Hepatic stellate cell (primary cell): Measurements from ENCODE around the gene TFAP2A.

Experiments used
- DNase-seq: peaks from one replicate; pipeline ENCODE4 v3.0.0; 2011; ENCODE audit warnings: low spot score

The TFAP2A gene

GRCh38 chr6:10414756-10415616, at the start of gene TFAP2A:
TSS of gene TFAP2A (minus strand) at chr6:10415074. CDS start at chr6:10414991, 83 bp downstream.
- no peak for DNase-seq

DNA sequence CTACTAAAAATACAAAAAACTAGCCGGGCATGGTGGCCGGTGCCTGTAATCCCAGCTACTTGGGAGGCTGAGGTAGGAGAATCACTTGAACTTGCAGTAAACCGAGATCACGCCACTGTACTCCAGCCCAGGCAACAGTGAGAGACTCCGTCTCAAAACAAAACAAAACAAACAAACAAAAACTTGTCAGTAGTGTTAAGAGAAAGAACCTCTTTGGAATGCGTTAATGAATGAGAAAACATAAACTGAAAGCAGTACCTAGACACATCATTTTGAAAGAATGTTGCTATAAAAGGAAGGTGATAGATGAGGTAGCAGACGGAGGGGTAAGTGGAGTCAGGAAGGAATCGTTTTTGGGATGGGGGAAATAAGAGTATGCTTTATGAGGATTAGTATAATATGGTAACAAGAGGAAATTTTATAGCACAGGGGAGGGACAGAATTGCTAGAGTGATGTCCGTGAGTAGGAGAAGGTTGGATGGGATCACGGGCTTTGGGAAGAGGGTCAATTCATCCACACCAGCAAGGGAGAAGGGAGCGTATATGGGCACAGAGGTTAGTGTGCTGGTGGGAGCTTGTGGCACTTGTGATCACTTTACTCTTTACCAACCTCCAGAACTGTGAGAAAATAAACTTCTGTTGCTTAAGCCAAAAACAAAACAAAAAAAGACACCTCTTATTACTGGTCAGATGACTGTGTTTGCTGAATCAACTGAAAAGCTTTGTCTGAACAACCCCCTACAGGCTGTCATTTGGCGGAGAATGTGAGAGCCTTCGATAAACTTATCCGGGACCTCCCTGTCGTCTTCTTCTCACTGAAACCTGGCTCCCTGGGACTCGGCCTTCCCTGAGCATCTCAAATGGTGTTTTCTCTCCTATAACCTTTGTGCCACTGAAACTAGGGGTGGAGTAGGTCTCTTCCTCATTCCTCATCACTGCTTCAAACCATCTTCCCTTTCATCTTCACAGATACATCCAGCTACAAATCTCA, 48.9 kb upstream of the TFAP2A start:
- no peak for DNase-seq

- DNase-seq = no peak
These were observed 48.2 kb upstream of the TFAP2A start for GRCh38 chr6:10463040-10463439.

DNA sequence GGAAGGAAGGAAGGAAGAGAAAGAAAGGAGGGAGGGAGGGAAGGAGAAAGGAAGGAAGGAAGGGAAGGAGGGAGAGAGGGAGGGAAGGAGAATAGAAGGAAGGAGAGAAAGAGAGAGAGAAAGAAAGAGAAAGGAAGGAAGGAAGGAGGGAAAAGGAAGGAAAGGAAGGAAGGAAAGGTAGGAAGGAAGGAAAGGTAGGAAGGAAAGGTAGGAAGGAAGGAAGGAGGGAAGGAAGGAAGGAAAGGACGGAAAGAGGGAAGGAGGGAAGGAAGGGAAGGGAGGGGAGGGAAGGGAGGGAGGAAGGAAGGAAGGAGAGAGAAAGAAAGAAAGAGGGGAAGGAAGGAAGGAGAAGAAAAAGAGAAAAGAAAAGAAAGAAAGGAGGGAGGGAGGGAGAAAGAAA, 47.0 kb upstream of the TFAP2A start:
- DNase-seq = no peak

GRCh38 chr6:10460096-10460495, 45.2 kb upstream of the TFAP2A start:
- DNase-seq = no peak

DNA sequence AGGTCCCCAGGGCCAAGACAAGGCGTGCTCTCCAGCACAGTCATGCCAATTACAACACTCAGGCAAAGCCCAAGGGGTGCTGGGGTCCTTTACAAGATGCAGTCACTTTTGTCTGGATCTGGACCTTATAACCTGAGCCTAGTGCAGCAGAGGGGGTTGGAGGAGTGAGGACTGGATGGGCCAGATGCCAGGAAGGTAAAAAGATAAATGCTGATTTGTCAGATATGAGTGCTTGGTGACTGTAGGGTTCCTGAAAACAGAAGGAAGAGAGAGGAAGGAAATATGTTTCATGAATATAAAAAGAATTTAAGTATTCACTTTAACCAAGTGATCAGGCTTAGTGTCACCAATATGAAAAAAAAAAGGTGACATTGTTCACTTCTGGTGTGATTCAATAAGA, 43.4 kb upstream of the TFAP2A start:
- DNase-seq = no peak

DNA sequence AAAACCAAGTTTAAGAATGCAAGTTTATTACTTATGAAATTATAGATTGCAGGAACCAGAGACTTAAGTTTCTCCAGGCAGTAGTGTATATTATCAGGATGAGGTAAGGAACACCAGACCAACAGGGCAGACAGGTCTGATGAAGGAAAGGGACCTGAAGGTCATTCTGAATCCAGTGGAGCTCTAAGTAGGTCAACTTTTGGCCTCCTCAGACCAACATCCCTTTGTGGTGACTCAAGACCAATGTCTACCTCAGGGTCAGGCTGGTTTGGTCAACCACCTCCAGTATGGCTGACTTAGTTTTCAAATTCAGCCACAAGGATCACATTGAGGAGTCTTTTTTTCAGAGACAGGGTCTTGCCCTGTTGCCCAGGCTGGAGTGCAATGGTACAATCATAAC, 38.7 kb upstream of the TFAP2A start:
- DNase-seq = no peak

DNA sequence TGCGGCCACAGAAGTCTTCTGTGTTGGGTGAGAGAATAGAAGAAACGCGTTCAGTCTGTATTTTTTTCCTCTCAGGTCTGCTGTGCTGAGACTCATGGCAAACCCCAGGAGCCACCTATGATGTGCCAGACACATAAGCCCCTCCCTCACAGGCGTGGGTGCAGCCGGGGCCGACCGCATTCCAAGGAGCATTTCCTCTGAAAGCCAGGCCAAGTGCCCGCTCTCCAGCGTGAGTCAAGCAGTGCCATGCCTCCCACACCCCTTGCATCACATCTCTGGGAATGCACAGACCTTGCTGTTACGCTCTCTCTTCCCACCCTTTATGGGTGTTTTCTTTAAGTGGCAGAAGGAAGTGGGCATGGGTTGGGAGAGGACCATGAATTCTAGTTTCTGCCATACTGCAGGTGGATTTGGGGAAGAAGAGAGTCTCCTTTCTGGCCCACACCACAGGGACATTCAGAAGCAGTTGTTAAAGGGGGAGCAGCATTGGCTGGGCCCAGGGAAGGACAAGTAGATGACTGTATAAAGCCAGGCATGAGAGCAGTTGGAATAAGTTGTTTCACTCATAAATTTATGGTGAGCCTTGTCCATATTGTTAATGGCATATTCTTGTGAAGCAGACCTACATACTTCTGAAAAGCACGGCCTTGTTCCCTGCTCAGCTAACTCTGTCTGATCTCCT, 37.1 kb upstream of the TFAP2A start:
- DNase-seq = peak; percentile 57

DNA sequence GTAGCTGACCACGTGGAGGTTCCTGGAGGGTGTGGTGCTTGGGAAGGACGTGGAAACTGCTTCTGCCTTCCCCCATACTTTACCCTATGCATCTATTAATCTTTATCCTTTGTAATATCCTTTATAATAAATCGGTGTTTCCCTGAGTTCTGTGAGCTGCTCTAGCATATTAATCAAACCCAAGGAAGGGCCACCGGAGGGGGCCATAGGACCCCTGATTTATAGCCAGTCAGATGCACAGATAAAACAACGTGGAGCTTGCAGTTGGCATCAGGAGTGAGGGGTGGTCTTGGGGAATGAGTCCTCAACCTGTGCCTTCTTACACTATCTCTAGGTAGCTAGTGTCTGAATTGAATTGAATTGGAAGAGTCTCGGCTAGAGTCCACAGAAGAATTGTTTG, 36.5 kb upstream of the TFAP2A start:
- no peak for DNase-seq

- DNase-seq = no peak
These were observed 34.9 kb upstream of the TFAP2A start for GRCh38 chr6:10449751-10450150.

DNA sequence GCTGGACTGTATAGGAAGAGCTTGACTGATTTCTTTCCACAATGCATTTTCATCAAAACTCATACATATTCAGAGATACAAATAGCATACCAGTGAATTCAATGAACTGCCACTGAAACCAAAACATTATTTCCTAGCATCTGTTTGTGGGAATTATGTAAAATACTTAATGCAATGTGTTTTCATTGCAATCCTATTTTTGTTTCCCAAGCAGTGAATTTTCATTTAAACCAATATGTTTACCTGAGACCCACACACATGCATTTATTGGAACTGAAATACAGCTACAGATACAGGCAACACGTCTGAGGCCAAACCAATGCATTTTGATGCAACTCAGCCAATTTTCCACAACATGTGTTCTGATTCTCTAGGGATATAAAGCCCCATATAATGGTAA, 33.2 kb upstream of the TFAP2A start:
- no peak for DNase-seq

- DNase-seq = no peak
These were observed 31.7 kb upstream of the TFAP2A start for GRCh38 chr6:10446548-10446947.

DNA sequence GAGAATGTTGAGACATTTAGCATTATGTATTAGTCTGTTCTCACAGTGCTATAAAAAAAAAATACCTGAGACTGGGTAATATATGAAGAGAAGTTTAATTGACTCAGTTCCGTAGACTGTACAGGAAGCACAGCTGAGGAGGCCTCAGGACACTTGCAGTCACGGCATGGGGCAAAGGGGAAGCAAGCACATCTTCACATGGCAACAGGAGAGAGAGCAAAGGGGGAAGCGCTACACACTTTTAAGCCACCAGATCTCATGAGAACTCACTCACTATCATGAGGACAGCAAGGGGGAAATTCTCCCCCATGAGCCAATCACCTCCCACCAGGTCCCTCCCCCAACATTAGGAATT, 26.8 kb upstream of the TFAP2A start:
- no peak for DNase-seq

DNA sequence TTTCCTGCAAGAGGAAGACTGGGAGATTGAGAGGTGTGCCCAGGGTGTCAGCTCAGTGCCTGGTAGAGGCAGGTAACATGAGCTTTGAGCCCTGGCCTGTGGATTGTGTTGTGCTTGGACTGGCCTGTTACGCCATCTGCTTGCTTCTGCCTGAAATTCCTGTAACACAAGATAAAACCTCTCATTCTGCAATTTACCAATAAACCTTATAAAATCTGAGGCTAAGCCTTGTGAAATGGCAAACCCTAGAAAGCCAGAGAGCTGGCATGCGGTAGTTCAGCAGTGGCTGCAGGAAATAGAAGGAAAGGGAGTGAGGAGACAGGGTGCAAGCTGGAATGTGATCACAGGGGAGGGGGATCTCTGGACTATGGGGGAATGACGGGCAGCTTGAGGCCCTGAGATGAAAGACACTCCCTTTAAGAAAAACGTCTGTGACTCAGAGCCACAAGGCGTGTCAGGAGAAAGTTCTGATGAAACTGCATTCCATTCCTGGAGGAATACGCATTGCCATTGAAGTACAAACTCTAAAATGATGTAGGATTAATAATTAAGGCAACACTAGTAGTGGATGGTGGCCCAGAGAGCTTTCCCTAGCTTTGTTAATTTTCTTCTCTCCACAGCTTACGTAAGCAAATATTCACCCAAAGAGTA, 26.3 kb upstream of the TFAP2A start:
- DNase-seq = peak; percentile 80

GRCh38 chr6:10437891-10438290, 23.0 kb upstream of the TFAP2A start:
- no peak for DNase-seq

- no peak for DNase-seq
These were observed 19.4 kb upstream of the TFAP2A start for GRCh38 chr6:10434235-10434634.

DNA sequence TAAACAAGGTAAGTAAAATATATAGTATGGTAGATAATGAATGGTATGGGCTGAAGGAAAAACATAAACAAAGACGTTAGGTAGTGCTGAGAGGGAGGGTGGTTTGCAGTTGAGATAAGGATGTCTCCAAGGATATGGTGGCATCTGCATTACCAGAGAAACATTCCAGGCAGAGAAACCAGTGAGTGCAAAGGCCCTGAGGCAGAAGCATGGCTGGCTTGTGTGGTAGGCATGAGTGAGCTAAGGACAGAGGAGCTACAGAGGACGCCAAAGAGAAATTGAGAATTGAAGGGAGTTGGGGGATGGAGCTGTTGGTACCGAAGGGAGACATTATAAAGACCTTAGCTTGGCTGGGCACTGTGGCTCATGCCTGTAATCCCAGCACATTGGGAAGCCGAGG, 18.4 kb upstream of the TFAP2A start:
- no peak for DNase-seq

- no peak for DNase-seq
These were observed 16.7 kb upstream of the TFAP2A start for GRCh38 chr6:10431423-10432164.

DNA sequence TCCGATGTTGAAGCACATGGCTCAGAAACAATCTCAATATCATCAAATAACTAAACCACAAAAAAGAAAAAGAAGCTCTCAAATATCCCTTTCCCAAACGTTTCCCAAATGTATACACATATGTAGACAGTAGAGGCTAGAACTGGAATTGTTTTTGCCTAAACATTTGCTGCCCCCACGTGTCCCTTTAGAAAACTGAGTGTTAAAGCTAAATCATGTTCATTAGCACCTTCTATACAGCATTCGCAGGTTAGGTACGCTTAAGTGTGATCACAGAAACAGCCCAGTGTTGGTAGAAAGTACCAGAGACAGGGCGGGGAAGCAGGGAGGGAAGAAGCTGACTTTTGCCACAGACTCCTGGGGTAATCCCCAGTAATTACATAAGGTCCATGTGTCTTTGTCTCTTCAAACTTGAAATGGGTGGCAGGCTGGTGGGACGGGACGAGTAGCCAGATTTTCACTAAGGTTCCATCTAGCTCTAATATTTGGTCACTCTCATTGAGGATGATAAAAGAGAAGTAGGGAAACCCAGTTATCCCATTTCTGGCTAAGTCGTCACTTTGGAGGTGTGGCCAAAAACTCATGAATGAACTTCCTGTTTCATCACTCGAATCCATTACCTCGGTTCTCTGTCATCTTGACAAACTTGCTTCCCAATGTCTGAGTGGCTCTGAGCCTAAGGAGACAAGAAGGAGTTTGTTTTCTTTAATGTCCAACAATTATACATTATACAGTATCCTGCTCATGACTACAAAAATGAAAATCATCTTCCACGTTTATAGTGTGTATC, 15.0 kb upstream of the TFAP2A start:
- DNase-seq = peak; percentile 47

DNA sequence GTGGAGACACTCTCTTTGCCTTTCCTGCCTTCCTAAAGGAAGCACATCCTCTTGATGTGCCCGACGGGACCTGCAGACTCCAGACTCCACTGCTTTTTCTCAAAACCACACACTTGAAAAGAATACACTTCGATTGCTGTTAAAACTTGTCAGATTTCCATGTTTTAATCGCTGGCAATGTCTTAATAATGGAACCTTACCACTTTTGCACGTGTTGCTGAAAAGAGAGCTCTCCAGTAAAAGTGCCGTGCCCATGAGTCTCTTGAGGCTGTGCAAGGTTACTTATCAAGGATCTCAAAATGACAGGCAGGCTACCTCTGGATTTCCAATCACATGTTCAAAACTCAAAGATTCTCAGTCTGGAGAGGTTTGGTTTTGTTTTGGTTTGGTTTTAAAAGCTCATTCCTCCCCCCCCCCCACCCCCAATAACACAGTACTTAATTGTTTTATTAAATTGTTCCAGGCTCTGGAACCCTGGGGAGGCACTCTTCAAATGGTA, 12.0 kb upstream of the TFAP2A start:
- DNase-seq = no peak
